PC-3 (cell line): Measurements from ENCODE around the gene P2RX3.

Experiments
- CTCF ChIP-seq: fragments of 300-600 bp; sonication (generic); conservative IDR thresholded peaks from 2 replicates; pipeline ENCODE4 v1.5.1; 2017; ENCODE audit warnings: antibody characterized with exemption, low read depth, mild to moderate bottlenecking, low read length
- EZH2phosphoT487 ChIP-seq: fragments of 300-600 bp; sonication (generic); IDR thresholded peaks from 2 replicates; pipeline ENCODE4 v1.6.1; 2018; ENCODE audit warnings: mild to moderate bottlenecking, antibody characterized with exemption, low read length, borderline replicate concordance

- no peak for TF ChIP-seq CTCF
- TF ChIP-seq EZH2phosphoT487 = no peak
These were observed 15.6 kb upstream of the P2RX3 start for GRCh38 chr11:57322256-57323166.
